Activated T-helper 1 cell treated with Interleukin-2 at 50 U/mL for 16 hours (primary cell): Measurements from ENCODE around the gene TDP1.

Source experiments
- DNase-seq: peaks from one replicate; pipeline ENCODE4 v3.0.0-alpha.2; 2020; ENCODE audit warnings: low read depth

TDP1 gene

GRCh38 chr14:89941830-89942377 is 13.8 kb upstream of the TDP1 start:
- no peak for DNase-seq

- no peak for DNase-seq
These were observed 8.4 kb upstream of the TDP1 start for GRCh38 chr14:89947344-89947743.

- no peak for DNase-seq
These were observed 3.2 kb upstream of the TDP1 start for GRCh38 chr14:89952576-89952975.

GRCh38 chr14:89953602-89954001 is 2.1 kb upstream of the TDP1 start:
- no peak for DNase-seq

GRCh38 chr14:89954070-89955021 is 1.4 kb upstream of the TDP1 start, which contains the start of gene EFCAB11:
Gene EFCAB11, minus strand, starts transcription at chr14:89954730. Its CDS starts 70 bp downstream, at chr14:89954660.
- DNase-seq: peak; percentile 92

- no peak for DNase-seq
These were observed 544 bp upstream of the TDP1 start for GRCh38 chr14:89955022-89955744.

- no peak for DNase-seq
These were observed 908 bp downstream of the TDP1 start for GRCh38 chr14:89956661-89957009.

- DNase-seq: no peak
These were observed 1.6 kb downstream of the TDP1 start for GRCh38 chr14:89957376-89957775.

GRCh38 chr14:89957791-89958190 is 2.1 kb downstream of the TDP1 start:
- no peak for DNase-seq

- DNase-seq: no peak
These were observed 3.2 kb downstream of the TDP1 start for GRCh38 chr14:89958966-89959365.

GRCh38 chr14:89959853-89960445 is 4.2 kb downstream of the TDP1 start:
- DNase-seq: no peak

- no peak for DNase-seq
These were observed 5.2 kb downstream of the TDP1 start for GRCh38 chr14:89960914-89961313.

GRCh38 chr14:89963288-89963978 is 7.7 kb downstream of the TDP1 start:
- no peak for DNase-seq

- no peak for DNase-seq
These were observed 10.1 kb downstream of the TDP1 start for GRCh38 chr14:89965839-89966238.

- no peak for DNase-seq
These were observed 17.6 kb downstream of the TDP1 start for GRCh38 chr14:89973234-89973823.

GRCh38 chr14:89977668-89978067 is 21.9 kb downstream of the TDP1 start:
- DNase-seq: no peak

GRCh38 chr14:89978656-89979055 is 22.9 kb downstream of the TDP1 start:
- DNase-seq: no peak

- DNase-seq: no peak
These were observed 27.6 kb downstream of the TDP1 start for GRCh38 chr14:89983375-89983774.

- DNase-seq: no peak
These were observed 30.9 kb downstream of the TDP1 start for GRCh38 chr14:89986462-89987160.

- DNase-seq: no peak
These were observed 31.4 kb downstream of the TDP1 start for GRCh38 chr14:89987161-89987475.

- no peak for DNase-seq
These were observed 33.1 kb downstream of the TDP1 start for GRCh38 chr14:89988787-89989186.
